B cell (primary cell): ENCODE data around the gene DYNLT2.

Experiments
- CTCF ChIP-seq: fragments of 200-600 bp; IDR thresholded peaks from one replicate; pipeline ENCODE4 v1.8.0; 2022; ENCODE audit warnings: antibody characterized with exemption, mild to moderate bottlenecking
- EZH2 ChIP-seq: IDR thresholded peaks from 2 replicates; pipeline ENCODE4 v1.6.1; 2012; ENCODE audit warnings: borderline replicate concordance, low read depth, mild to moderate bottlenecking, moderate library complexity, low read length; ENCODE audit not compliant: insufficient read depth, poor library complexity, severe bottlenecking

DNA sequence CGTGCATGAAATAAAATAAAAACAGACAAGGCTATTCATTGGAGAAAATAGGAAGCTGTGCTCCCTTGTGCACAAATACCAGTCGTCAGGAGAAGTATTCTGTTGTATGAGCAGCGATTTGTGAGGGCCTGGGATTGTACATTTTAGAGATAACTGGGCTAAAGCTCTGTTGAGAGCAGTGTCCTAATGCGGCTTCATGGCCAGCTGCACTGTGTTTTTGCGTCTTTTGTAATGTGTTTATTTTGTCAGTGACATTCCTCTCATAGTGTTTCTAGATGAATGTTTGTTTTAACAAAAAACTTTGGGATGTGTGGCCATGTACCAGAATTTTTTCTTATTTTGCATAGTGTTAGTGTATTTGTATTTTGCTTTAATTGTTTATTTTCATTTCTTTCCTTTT lies 14.9 kb upstream of the DYNLT2 start:
- TF ChIP-seq EZH2 (no peak), CTCF (no peak)
